Fibroblast of lung (primary cell): ENCODE data around the gene NHERF1.

ENCODE experiments used
- EZH2 ChIP-seq: IDR thresholded peaks from 2 replicates; pipeline ENCODE4 v1.5.1; 2012; ENCODE audit warnings: low read length, control low read depth, mild to moderate bottlenecking; ENCODE audit errors: missing control alignments
- TF ChIP-seq, protein P1 (sequence below), 2 donors: IDR thresholded peaks in 1 of 2; conservative IDR thresholded peaks in 1 of 2; 1 replicate in 1 of 2; 2 replicates in 1 of 2; pipeline ENCODE4 v1.5.1; 2011 to 2012; ENCODE audit warnings: low read length in 2 of 2, control low read depth in 1 of 2, inconsistent platforms in 1 of 2, low read depth in 1 of 2, mild to moderate bottlenecking in 1 of 2

GRCh38 chr17:74763565-74764387 is 15.3 kb downstream of the NHERF1 start:
- TF ChIP-seq, protein P1, sequence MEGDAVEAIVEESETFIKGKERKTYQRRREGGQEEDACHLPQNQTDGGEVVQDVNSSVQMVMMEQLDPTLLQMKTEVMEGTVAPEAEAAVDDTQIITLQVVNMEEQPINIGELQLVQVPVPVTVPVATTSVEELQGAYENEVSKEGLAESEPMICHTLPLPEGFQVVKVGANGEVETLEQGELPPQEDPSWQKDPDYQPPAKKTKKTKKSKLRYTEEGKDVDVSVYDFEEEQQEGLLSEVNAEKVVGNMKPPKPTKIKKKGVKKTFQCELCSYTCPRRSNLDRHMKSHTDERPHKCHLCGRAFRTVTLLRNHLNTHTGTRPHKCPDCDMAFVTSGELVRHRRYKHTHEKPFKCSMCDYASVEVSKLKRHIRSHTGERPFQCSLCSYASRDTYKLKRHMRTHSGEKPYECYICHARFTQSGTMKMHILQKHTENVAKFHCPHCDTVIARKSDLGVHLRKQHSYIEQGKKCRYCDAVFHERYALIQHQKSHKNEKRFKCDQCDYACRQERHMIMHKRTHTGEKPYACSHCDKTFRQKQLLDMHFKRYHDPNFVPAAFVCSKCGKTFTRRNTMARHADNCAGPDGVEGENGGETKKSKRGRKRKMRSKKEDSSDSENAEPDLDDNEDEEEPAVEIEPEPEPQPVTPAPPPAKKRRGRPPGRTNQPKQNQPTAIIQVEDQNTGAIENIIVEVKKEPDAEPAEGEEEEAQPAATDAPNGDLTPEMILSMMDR (conservative IDR thresholded peaks at IDR 0.05 in 1 of 2, IDR thresholded peaks at IDR 0.05 in 1 of 2; ENCODE audit: low read depth in 1 of 2, low read length in 2 of 2): no peak
- TF ChIP-seq EZH2: no peak
